K562 (cell line): ENCODE data around the gene TLR8. TPM values are rescaled to one million over a fixed set of nuclear protein-coding genes. Genes with fewer than 3 reads are reported as not detected.
A peak's percentile ranks its signal among the peaks of the same experiment; 100 is the strongest.

Experiments
- CBFA2T2 ChIP-seq: fragments of 450-650 bp; conservative IDR thresholded peaks from 2 replicates; pipeline ENCODE4 v1.6.1; 2017; ENCODE audit warnings: mild to moderate bottlenecking
- CC2D1A ChIP-seq: fragments of 450-650 bp; IDR thresholded peaks from 2 replicates; pipeline ENCODE4 v1.6.1; 2017; ENCODE audit warnings: mild to moderate bottlenecking
- CREB1 ChIP-seq, 2 experiments: sonication (generic) in 1 of 2; formaldehyde crosslinking in 1 of 2; IDR thresholded peaks; 2 replicates each; pipeline versions ENCODE4 v1.6.1 to v1.8.0; 2012 to 2022; ENCODE audit warnings: inconsistent platforms in 1 of 2, mild to moderate bottlenecking in 1 of 2, missing genetic modification reagents in 1 of 2, moderate library complexity in 1 of 2
- FIP1L1 ChIP-seq: fragments of 200-400 bp; formaldehyde crosslinking; IDR thresholded peaks from 2 replicates; pipeline ENCODE4 v1.6.1; 2018; ENCODE audit warnings: mild to moderate bottlenecking, low read depth, low read length; ENCODE audit not compliant: poor library complexity, severe bottlenecking
- HNRNPH1 ChIP-seq: fragments of 200-400 bp; formaldehyde crosslinking; optimal IDR thresholded peaks from 2 replicates; pipeline ENCODE3; 2017; ENCODE audit warnings: low read depth, mild to moderate bottlenecking, low read length, moderate library complexity
- ILK ChIP-seq: fragments of 450-650 bp; IDR thresholded peaks from 2 replicates; pipeline ENCODE4 v1.6.1; 2016; ENCODE audit warnings: missing genetic modification characterization, low read depth, mild to moderate bottlenecking, missing compliant biosample characterization, moderate library complexity, borderline replicate concordance
- SAFB ChIP-seq: fragments of 200-400 bp; formaldehyde crosslinking; IDR thresholded peaks from 2 replicates; pipeline ENCODE4 v1.6.1; 2017; ENCODE audit warnings: low read depth, low read length, borderline replicate concordance
- STAT5A ChIP-seq: IDR thresholded peaks from 2 replicates; pipeline ENCODE4 v1.6.1; 2012; ENCODE audit warnings: low read length, inconsistent platforms, borderline replicate concordance
- XRCC3 ChIP-seq: fragments of 450-650 bp; IDR thresholded peaks from 2 replicates; pipeline ENCODE4 v1.6.1; 2017; ENCODE audit warnings: mild to moderate bottlenecking, moderate library complexity
- ZBTB17 ChIP-seq: fragments of 450-650 bp; formaldehyde crosslinking; IDR thresholded peaks from 2 replicates; pipeline ENCODE4 v1.4.0; 2020; ENCODE audit warnings: mild to moderate bottlenecking
- ZNF274 ChIP-seq: IDR thresholded peaks from 2 replicates; pipeline ENCODE4 v1.6.1; 2011; ENCODE audit warnings: low read depth, mild to moderate bottlenecking, low read length, moderate library complexity, borderline replicate concordance
- ZNF57 ChIP-seq: fragments of 450-650 bp; formaldehyde crosslinking; IDR thresholded peaks from 2 replicates; pipeline ENCODE4 v1.4.0; 2020; ENCODE audit warnings: mild to moderate bottlenecking, moderate library complexity
- polyA plus RNA-seq, 8 experiments: library from polyadenylated mRNA; depleted of rRNA in 4 of 8; stranded (reverse) in 5 of 8; unstranded in 3 of 8; fragments of >200 nt; fragmentation: Nextera tagmentation in 2 of 8; fragmentation: Illumina TruSeq in 1 of 8; extraction: Ambion mirVana in 2 of 8; extraction: Trizol in 1 of 8; gene quantifications; 2 replicates each; pipeline versions ENCODE4 v1.2.1 to v1.2.3, GENCODE V29; 2011 to 2014; ENCODE audit warnings: inconsistent platforms in 1 of 8, missing spikeins in 1 of 8
- total RNA-seq, 7 experiments: library from RNA; depleted of rRNA in 6 of 7; stranded (reverse); fragments of >200 nt in 6 of 7; fragmentation: Illumina TruSeq in 2 of 7; extraction: Trizol in 2 of 7; gene quantifications; 2 replicates each; pipeline versions ENCODE4 v1.2.1 to v1.2.3, GENCODE V29; 2011 to 2021; ENCODE audit warnings: low replicate concordance in 1 of 7
- TF ChIP-seq, protein P1 (sequence below): fragments of 250-450 bp; sonication (Bioruptor Pico); IDR thresholded peaks from 2 replicates; pipeline ENCODE4 v1.4.0; 2020; ENCODE audit warnings: mild to moderate bottlenecking, moderate library complexity, borderline replicate concordance
- TF ChIP-seq, protein P2 (sequence below): fragments of 450-650 bp; IDR thresholded peaks from one replicate; pipeline ENCODE4 v1.6.1; 2018; ENCODE audit warnings: mild to moderate bottlenecking, moderate library complexity; ENCODE audit not compliant: partially characterized antibody
- TF ChIP-seq, protein P3 (sequence below): fragments of 250-450 bp; sonication (Bioruptor Pico); IDR thresholded peaks from 2 replicates; pipeline ENCODE4 v1.8.0; 2021; ENCODE audit warnings: borderline replicate concordance, mild to moderate bottlenecking, moderate library complexity; ENCODE audit not compliant: poor library complexity, severe bottlenecking
- TF ChIP-seq, protein P4 (sequence below): fragments of 450-650 bp; IDR thresholded peaks from 2 replicates; pipeline ENCODE4 v1.6.1; 2016
- TF ChIP-seq, protein P5 (sequence below): fragments of 250-450 bp; sonication (Bioruptor Pico); IDR thresholded peaks from 2 replicates; pipeline ENCODE4 v1.6.1; 2021; ENCODE audit warnings: mild to moderate bottlenecking
- TF ChIP-seq, protein P6 (sequence below): fragments of 250-450 bp; sonication (Bioruptor Pico); IDR thresholded peaks from 2 replicates; pipeline ENCODE4 v1.5.0; 2021; ENCODE audit warnings: mild to moderate bottlenecking, borderline replicate concordance

TLR8 gene
- total and polyA plus RNA-seq, 9 of the 15 experiments (the other 6 are each of a cell fraction or from before 2014, with no cell fraction given) = not detected

DNA sequence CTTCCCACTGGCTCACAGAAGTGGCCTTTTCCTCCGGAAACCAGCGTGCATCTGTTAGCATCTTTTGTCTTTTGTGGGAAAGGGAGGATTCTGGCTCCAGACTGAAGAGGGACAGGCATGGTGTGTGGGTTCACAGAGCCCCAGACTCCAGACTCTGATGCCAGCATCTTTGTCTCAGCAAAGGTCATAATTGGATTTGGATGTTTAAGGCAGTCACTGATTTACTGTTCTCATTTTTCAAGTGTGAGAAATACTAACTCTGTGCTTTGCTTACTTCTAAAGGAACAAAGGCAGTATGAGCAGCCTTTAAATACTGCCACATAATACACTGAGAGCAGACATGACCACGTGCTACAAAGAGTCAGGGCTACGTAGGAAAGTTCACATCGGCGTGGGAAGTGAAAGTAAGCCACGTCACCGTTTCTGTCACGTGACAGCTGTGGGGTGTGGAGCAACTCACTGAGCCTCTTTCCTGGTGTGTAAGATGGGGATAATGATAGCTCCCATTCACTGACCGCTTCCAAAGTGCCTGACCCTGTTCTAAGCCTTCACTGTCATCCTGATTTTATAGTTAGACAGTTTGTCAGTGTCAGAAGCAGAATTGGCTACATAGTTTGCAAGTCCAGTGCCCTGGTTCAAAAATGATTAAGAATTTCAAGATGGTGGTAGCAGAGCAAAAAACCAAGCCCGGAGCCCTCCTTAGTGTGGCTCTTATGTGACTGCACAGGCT lies 43.7 kb downstream of the TLR8 start (continued):
- TF ChIP-seq, protein P1, sequence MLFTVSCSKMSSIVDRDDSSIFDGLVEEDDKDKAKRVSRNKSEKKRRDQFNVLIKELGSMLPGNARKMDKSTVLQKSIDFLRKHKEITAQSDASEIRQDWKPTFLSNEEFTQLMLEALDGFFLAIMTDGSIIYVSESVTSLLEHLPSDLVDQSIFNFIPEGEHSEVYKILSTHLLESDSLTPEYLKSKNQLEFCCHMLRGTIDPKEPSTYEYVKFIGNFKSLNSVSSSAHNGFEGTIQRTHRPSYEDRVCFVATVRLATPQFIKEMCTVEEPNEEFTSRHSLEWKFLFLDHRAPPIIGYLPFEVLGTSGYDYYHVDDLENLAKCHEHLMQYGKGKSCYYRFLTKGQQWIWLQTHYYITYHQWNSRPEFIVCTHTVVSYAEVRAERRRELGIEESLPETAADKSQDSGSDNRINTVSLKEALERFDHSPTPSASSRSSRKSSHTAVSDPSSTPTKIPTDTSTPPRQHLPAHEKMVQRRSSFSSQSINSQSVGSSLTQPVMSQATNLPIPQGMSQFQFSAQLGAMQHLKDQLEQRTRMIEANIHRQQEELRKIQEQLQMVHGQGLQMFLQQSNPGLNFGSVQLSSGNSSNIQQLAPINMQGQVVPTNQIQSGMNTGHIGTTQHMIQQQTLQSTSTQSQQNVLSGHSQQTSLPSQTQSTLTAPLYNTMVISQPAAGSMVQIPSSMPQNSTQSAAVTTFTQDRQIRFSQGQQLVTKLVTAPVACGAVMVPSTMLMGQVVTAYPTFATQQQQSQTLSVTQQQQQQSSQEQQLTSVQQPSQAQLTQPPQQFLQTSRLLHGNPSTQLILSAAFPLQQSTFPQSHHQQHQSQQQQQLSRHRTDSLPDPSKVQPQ (CRISPR knock-in tag) = no peak
- TF ChIP-seq ZNF57 (CRISPR knock-in tag) (no peak), SAFB (no peak), ZNF274 (no peak), CC2D1A (no peak), HNRNPH1 (no peak), XRCC3 (no peak), CREB1 (IDR thresholded peaks at IDR 0.05) (peak; percentile 79), CREB1 (CRISPR knock-in tag; IDR thresholded peaks at IDR 0.05) (peak; percentile 71), FIP1L1 (no peak), ZBTB17 (CRISPR knock-in tag) (no peak), STAT5A (no peak), CBFA2T2 (peak; percentile 91), ILK (no peak)
- TF ChIP-seq, protein P2, sequence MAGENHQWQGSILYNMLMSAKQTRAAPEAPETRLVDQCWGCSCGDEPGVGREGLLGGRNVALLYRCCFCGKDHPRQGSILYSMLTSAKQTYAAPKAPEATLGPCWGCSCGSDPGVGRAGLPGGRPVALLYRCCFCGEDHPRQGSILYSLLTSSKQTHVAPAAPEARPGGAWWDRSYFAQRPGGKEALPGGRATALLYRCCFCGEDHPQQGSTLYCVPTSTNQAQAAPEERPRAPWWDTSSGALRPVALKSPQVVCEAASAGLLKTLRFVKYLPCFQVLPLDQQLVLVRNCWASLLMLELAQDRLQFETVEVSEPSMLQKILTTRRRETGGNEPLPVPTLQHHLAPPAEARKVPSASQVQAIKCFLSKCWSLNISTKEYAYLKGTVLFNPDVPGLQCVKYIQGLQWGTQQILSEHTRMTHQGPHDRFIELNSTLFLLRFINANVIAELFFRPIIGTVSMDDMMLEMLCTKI = no peak
- TF ChIP-seq, protein P3, sequence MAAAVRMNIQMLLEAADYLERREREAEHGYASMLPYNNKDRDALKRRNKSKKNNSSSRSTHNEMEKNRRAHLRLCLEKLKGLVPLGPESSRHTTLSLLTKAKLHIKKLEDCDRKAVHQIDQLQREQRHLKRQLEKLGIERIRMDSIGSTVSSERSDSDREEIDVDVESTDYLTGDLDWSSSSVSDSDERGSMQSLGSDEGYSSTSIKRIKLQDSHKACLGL (CRISPR knock-in tag) = no peak
- TF ChIP-seq, protein P4, sequence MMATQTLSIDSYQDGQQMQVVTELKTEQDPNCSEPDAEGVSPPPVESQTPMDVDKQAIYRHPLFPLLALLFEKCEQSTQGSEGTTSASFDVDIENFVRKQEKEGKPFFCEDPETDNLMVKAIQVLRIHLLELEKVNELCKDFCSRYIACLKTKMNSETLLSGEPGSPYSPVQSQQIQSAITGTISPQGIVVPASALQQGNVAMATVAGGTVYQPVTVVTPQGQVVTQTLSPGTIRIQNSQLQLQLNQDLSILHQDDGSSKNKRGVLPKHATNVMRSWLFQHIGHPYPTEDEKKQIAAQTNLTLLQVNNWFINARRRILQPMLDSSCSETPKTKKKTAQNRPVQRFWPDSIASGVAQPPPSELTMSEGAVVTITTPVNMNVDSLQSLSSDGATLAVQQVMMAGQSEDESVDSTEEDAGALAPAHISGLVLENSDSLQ = peak; percentile 59
- TF ChIP-seq, protein P5, sequence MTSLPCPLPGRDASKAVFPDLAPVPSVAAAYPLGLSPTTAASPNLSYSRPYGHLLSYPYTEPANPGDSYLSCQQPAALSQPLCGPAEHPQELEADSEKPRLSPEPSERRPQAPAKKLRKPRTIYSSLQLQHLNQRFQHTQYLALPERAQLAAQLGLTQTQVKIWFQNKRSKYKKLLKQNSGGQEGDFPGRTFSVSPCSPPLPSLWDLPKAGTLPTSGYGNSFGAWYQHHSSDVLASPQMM (CRISPR knock-in tag) = no peak
- TF ChIP-seq, protein P6, sequence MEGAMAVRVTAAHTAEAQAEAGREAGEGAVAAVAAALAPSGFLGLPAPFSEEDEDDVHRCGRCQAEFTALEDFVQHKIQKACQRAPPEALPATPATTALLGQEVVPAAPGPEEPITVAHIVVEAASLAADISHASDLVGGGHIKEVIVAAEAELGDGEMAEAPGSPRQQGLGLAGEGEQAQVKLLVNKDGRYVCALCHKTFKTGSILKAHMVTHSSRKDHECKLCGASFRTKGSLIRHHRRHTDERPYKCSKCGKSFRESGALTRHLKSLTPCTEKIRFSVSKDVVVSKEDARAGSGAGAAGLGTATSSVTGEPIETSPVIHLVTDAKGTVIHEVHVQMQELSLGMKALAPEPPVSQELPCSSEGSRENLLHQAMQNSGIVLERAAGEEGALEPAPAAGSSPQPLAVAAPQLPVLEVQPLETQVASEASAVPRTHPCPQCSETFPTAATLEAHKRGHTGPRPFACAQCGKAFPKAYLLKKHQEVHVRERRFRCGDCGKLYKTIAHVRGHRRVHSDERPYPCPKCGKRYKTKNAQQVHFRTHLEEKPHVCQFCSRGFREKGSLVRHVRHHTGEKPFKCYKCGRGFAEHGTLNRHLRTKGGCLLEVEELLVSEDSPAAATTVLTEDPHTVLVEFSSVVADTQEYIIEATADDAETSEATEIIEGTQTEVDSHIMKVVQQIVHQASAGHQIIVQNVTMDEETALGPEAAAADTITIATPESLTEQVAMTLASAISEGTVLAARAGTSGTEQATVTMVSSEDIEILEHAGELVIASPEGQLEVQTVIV (CRISPR knock-in tag) = no peak
